Measurements from ENCODE around the gene MCRIP1. TPM values are rescaled to one million over a fixed set of nuclear protein-coding genes. Genes with fewer than 3 reads are reported as not detected.

Gene MCRIP1
- total and polyA plus RNA-seq, 9 of the 15 experiments (the other 6 are each of a cell fraction or from before 2014, with no cell fraction given) = 0.39 to 35.8 (median 9.7) TPM

DNA sequence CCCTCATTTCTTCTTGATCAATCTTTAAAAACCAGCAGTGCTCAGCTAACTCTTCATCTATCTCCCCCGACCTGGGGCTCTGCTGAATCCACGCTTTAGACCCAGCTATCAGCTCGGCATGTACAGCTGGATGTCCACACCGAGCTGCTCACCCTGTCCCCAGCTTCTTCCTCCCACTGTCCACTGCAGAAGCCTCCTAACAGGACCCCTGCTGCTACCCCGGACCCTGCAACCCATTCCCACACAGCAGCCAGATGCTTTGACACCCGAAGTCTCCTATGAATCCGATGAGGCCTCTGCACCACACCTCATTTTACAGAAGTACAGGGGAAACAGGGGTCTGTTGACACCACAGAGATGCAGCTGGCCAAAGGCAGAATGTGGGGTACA lies 15.3 kb downstream of the MCRIP1 start (continued):
- TF ChIP-seq, protein P1, sequence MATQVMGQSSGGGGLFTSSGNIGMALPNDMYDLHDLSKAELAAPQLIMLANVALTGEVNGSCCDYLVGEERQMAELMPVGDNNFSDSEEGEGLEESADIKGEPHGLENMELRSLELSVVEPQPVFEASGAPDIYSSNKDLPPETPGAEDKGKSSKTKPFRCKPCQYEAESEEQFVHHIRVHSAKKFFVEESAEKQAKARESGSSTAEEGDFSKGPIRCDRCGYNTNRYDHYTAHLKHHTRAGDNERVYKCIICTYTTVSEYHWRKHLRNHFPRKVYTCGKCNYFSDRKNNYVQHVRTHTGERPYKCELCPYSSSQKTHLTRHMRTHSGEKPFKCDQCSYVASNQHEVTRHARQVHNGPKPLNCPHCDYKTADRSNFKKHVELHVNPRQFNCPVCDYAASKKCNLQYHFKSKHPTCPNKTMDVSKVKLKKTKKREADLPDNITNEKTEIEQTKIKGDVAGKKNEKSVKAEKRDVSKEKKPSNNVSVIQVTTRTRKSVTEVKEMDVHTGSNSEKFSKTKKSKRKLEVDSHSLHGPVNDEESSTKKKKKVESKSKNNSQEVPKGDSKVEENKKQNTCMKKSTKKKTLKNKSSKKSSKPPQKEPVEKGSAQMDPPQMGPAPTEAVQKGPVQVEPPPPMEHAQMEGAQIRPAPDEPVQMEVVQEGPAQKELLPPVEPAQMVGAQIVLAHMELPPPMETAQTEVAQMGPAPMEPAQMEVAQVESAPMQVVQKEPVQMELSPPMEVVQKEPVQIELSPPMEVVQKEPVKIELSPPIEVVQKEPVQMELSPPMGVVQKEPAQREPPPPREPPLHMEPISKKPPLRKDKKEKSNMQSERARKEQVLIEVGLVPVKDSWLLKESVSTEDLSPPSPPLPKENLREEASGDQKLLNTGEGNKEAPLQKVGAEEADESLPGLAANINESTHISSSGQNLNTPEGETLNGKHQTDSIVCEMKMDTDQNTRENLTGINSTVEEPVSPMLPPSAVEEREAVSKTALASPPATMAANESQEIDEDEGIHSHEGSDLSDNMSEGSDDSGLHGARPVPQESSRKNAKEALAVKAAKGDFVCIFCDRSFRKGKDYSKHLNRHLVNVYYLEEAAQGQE (IDR thresholded peaks at IDR 0.05; ENCODE audit: borderline replicate concordance) = no peak
- TF ChIP-seq, protein P1 (CRISPR knock-in tag; IDR thresholded peaks at IDR 0.05; ENCODE audit: low read depth) = no peak
- TF ChIP-seq CBFA2T2 (conservative IDR thresholded peaks at IDR 0.05) (no peak), FOXK1 (CRISPR knock-in tag; IDR thresholded peaks at IDR 0.05; ENCODE audit: borderline replicate concordance) (no peak), KDM4B (IDR thresholded peaks at IDR 0.05; ENCODE audit: borderline replicate concordance in 2 of 2, low read depth in 1 of 2) (no peak), KDM1A (IDR thresholded peaks at IDR 0.05) (no peak), ZNF445 (CRISPR knock-in tag; IDR thresholded peaks at IDR 0.05; ENCODE audit: low read depth) (no peak), TFAM (CRISPR knock-in tag; conservative IDR thresholded peaks at IDR 0.05) (no peak)

Measured in K562 (cell line).